Spleen (tissue), 7 donors: ENCODE results near the gene SH3RF3.

Experiments used
- CTCF ChIP-seq, 11 experiments: fragments of 200-600 bp in 7 of 11; fragments of 450-650 bp in 4 of 11; sonication (generic) in 4 of 11; IDR thresholded peaks in 8 of 11; conservative IDR thresholded peaks in 3 of 11; 1 replicate in 7 of 11; 2 replicates in 4 of 11; pipeline versions ENCODE4 v1.4.0 to v1.8.0; 2016 to 2021; ENCODE audit warnings: antibody characterized with exemption in 11 of 11, inconsistent platforms in 4 of 11, mild to moderate bottlenecking in 1 of 11
- POLR2A ChIP-seq, 3 donors: fragments of 450-650 bp; IDR thresholded peaks; one replicate each; pipeline ENCODE4 v1.5.1; 2017; ENCODE audit warnings: antibody characterized with exemption in 3 of 3, mild to moderate bottlenecking in 1 of 3
- donor health status: DM: no; HTN: no; CAD: no; lungs with moderate emphysema.
- donor health status: DM: no; HTN: no; CAD: no.
- donor health status: DM: no; HTN: no; CAD: no.

- TF ChIP-seq CTCF (IDR thresholded peaks at IDR 0.05 in 8 of 11, conservative IDR thresholded peaks at IDR 0.05 in 3 of 11) (no peak), POLR2A (IDR thresholded peaks at IDR 0.05) (no peak)
These were observed 304.5 kb downstream of the SH3RF3 start for GRCh38 chr2:109433486-109433885.
